GM15510 (cell line): Measurements from ENCODE around the gene USP3.

ENCODE experiments used
- POLR2A ChIP-seq: IDR thresholded peaks from 3 replicates; pipeline ENCODE4 v1.6.1; 2011; ENCODE audit warnings: borderline replicate concordance; ENCODE audit not compliant: insufficient read length; ENCODE audit errors: extremely low read depth

USP3 gene

GRCh38 chr15:63572749-63573464, 68.5 kb downstream of the USP3 start:
- no peak for TF ChIP-seq POLR2A

GRCh38 chr15:63573533-63573932, 69.1 kb downstream of the USP3 start:
- no peak for TF ChIP-seq POLR2A

- no peak for TF ChIP-seq POLR2A
Measured at GRCh38 chr15:63575312-63575711, 70.9 kb downstream of the USP3 start.

- no peak for TF ChIP-seq POLR2A
Measured at GRCh38 chr15:63576441-63576840, 72.0 kb downstream of the USP3 start.

- no peak for TF ChIP-seq POLR2A
Measured at GRCh38 chr15:63582179-63582578, 77.8 kb downstream of the USP3 start.

- no peak for TF ChIP-seq POLR2A
Measured at GRCh38 chr15:63582718-63583426, 78.5 kb downstream of the USP3 start.

- no peak for TF ChIP-seq POLR2A
Measured at GRCh38 chr15:63586790-63587189, 82.4 kb downstream of the USP3 start.

GRCh38 chr15:63587527-63587926, 83.1 kb downstream of the USP3 start:
- TF ChIP-seq POLR2A = no peak

- TF ChIP-seq POLR2A = no peak
Measured at GRCh38 chr15:63588826-63589225, 84.4 kb downstream of the USP3 start.

GRCh38 chr15:63593705-63594671, 89.6 kb downstream of the USP3 start:
- TF ChIP-seq POLR2A = no peak

- no peak for TF ChIP-seq POLR2A
Measured at GRCh38 chr15:63595065-63595464, 90.7 kb downstream of the USP3 start.

GRCh38 chr15:63595688-63596087, 91.3 kb downstream of the USP3 start:
- TF ChIP-seq POLR2A = no peak

GRCh38 chr15:63596676-63597037, 92.3 kb downstream of the USP3 start:
- TF ChIP-seq POLR2A = no peak

GRCh38 chr15:63597038-63597790, 92.8 kb downstream of the USP3 start, which contains the start of gene FBXL22:
FBXL22 (plus strand) TSS chr15:63597387; CDS start chr15:63597393, 6 bp downstream.
- no peak for TF ChIP-seq POLR2A
